Erythroblast (primary cell): ENCODE data around the gene LOXL1.

Experiments used
- GATA1 ChIP-seq: IDR thresholded peaks from 2 replicates; pipeline ENCODE4 v1.6.1; 2011; ENCODE audit warnings: low read depth, mild to moderate bottlenecking, control low read depth, low read length, moderate library complexity
- POLR2A ChIP-seq: IDR thresholded peaks from 2 replicates; pipeline ENCODE4 v1.6.1; 2011; ENCODE audit warnings: mild to moderate bottlenecking, low read length

DNA sequence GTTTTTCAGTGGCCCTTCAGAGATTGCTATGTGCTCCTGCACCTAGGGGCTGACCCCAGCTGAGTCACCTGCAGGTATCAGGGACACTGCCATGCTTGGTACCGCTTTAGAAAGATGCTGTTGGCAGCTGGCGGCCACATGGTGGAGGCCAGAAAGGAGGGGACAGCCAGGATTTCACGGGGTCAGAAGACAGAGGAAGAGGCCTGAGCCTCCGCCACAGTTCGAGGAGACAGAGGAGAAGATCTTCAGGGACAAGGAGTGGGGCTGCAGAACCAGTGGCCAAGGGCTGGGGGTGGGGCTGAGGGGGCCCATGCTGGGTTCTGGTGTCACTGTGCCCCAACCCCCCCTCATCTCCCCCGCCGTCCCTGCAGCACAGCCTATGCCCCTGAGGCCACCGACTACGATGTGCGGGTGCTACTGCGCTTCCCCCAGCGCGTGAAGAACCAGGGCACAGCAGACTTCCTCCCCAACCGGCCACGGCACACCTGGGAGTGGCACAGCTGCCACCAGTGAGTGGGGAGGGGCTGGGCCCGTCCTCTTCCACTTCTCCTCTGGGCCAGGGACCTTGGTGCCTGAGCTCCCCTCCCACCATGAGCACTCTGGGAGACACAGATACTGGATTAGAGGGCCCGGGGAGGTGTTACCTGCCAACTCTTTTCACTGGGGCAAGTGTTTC, 19.9 kb downstream of the LOXL1 start:
- TF ChIP-seq POLR2A: no peak
- TF ChIP-seq GATA1: no peak
